Stomach (tissue), 9 donors: ENCODE measurements around the gene LOXHD1. TPM values are rescaled to one million over a fixed set of nuclear protein-coding genes. Genes with fewer than 3 reads are reported as not detected.

Experiments used
- DNase-seq, 2 donors: peaks; one replicate each; pipeline versions ENCODE4 v3.0.0 to v3.0.0-alpha.2; 2013 to 2019
- H3K27ac ChIP-seq, 5 donors: fragments of 200-600 bp in 4 of 5; sonication (generic) in 4 of 5; one replicate each; pipeline ENCODE4 v1.5.1; 2013 to 2019; ENCODE audit warnings: mild to moderate bottlenecking in 1 of 5, moderate library complexity in 1 of 5
- H3K27me3 ChIP-seq, 3 donors: fragments of 200-600 bp; sonication (generic); one replicate each; pipeline ENCODE4 v1.5.1; 2017 to 2019; ENCODE audit warnings: mixed run types in 1 of 3
- H3K36me3 ChIP-seq, 4 donors: fragments of 200-600 bp; sonication (generic); 1 replicate in 3 of 4; 2 replicates in 1 of 4; pipeline ENCODE4 v1.5.1; 2016 to 2019
- H3K4me1 ChIP-seq, 4 donors: fragments of 200-600 bp; sonication (generic); one replicate each; pipeline ENCODE4 v1.5.1; 2016 to 2019
- H3K4me3 ChIP-seq, 4 donors: fragments of 200-600 bp; sonication (generic) in 3 of 4; one replicate each; pipeline ENCODE4 v1.5.1; 2016 to 2019; ENCODE audit warnings: mild to moderate bottlenecking in 1 of 4
- H3K9me3 ChIP-seq, 4 donors: fragments of 200-600 bp; sonication (generic); one replicate each; pipeline ENCODE4 v1.5.1; 2016 to 2019
- EP300 ChIP-seq: sonication (generic); formaldehyde crosslinking; IDR thresholded peaks from one replicate; pipeline ENCODE4 v1.6.1; 2017; ENCODE audit warnings: antibody characterized with exemption
- POLR2A ChIP-seq, 4 donors: fragments of 450-650 bp; IDR thresholded peaks; one replicate each; pipeline ENCODE4 v1.6.1; 2016; ENCODE audit warnings: antibody characterized with exemption in 4 of 4, control low read depth in 2 of 4, mild to moderate bottlenecking in 1 of 4, moderate library complexity in 1 of 4
- POLR2AphosphoS5 ChIP-seq, 3 donors: sonication (generic); formaldehyde crosslinking; IDR thresholded peaks; one replicate each; pipeline ENCODE4 v1.6.1; 2016; ENCODE audit warnings: antibody characterized with exemption in 3 of 3
- WGBS, 5 donors: extraction: QIAGEN DNeasy Blood & Tissue Kit in 3 of 5; methylation state at CpG; one replicate each; pipeline versions ENCODE4 v1.1.5 to v1.1.7; 2013 to 2018; 5-methylcytosine and 5-hydroxymethylcytosine counted together
- intact Hi-C: fragments of 100-400 bp; cut with DNase I; formaldehyde crosslinking; loops from one replicate; pipeline ENCODE4 v1.15.1; 2023; ENCODE audit warnings: low total_unique reads
- polyA plus RNA-seq, 3 donors: library from polyadenylated mRNA; stranded (reverse); fragments of 200-250 nt; gene quantifications; one replicate each; pipeline ENCODE4 v1.2.3, GENCODE V29; 2013
- total RNA-seq, 5 donors: library from RNA; depleted of rRNA; stranded (reverse); fragments of >200 nt; gene quantifications; one replicate each; pipeline versions ENCODE4 v1.1.0 to v1.2.3, GENCODE V29; 2014 to 2016
- TF ChIP-seq, protein P1 (sequence below), 7 experiments: fragments of 450-650 bp in 4 of 7; fragments of 200-600 bp in 3 of 7; sonication (generic) in 3 of 7; IDR thresholded peaks; one replicate each; pipeline ENCODE4 v1.5.1; 2016 to 2019; ENCODE audit warnings: antibody characterized with exemption in 7 of 7, control low read depth in 2 of 7, mild to moderate bottlenecking in 1 of 7
- donor health status: healthy with polysubstance abuse.
- donor health status: Bipolar disorder and iron deficiency.
- donor health status: healthy.

The LOXHD1 gene
- total and polyA plus RNA-seq, 8 donors, result 0.03 to 1.3 (median 0.29) TPM; not detected in 4

DNA sequence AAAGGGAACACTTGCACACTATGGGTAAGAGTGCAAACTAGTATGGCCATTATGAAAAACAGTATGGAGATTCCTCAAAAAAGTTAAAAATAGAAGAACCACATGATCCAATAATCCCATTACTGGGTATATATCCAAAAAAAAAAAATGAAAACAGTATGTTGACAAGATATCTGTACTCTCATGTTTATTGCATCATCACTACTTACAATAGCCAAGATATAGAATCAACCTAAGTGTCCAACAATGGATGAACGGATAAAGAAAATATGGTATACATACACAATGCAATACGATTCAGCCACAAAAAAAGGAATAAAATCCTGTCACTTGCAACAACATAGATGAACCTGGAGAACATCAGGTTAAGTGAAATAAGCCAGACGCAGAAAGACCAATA is 73.3 kb downstream of the LOXHD1 start:
- intact Hi-C loops, result no loop called here
- DNase-seq, result no peak
- Histone ChIP-seq H3K27me3 (no peaks in the 10 kb centered on the region), H3K27ac (no peak overlapping the region), H3K9me3 (peaks cover 0 to 28% (median 18%) of the 10 kb centered on the region in 4 donors), H3K4me1 (peaks cover 0 to 9% (median 0%) of the 10 kb centered on the region in 4 donors), H3K36me3 (no peaks in the 10 kb centered on the region), H3K4me3 (no peak overlapping the region)
- TF ChIP-seq POLR2A (IDR thresholded peaks at IDR 0.05) (no peak), EP300 (no peak), POLR2AphosphoS5 (IDR thresholded peaks at IDR 0.05) (no peak)
- TF ChIP-seq, protein P1, sequence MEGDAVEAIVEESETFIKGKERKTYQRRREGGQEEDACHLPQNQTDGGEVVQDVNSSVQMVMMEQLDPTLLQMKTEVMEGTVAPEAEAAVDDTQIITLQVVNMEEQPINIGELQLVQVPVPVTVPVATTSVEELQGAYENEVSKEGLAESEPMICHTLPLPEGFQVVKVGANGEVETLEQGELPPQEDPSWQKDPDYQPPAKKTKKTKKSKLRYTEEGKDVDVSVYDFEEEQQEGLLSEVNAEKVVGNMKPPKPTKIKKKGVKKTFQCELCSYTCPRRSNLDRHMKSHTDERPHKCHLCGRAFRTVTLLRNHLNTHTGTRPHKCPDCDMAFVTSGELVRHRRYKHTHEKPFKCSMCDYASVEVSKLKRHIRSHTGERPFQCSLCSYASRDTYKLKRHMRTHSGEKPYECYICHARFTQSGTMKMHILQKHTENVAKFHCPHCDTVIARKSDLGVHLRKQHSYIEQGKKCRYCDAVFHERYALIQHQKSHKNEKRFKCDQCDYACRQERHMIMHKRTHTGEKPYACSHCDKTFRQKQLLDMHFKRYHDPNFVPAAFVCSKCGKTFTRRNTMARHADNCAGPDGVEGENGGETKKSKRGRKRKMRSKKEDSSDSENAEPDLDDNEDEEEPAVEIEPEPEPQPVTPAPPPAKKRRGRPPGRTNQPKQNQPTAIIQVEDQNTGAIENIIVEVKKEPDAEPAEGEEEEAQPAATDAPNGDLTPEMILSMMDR (IDR thresholded peaks at IDR 0.05), result no peak
- 86 to 92% (median 88%) methylated on average over 3 of the region's 3 CpGs for WGBS, 5 donors

DNA sequence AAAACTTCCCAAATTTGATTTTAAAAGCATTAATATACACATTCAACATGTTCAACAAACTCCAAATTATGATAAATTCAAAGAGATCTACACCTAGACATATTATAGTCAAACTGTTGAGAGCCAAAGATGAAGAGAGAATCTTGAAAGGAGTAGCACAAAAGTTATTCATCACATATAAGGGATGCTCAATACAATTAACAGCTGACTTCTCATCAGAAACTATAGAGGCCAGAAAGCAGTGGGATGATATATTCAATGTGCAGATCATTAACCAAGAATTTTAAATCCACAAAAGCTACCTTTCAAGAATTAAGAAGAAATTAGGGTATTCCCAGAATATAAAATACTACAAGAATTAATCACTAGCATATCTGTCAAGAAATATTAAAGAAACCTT is 75.4 kb downstream of the LOXHD1 start:
- H3K4me1 ChIP-seq, result no peaks in the 10 kb centered on the region
- H3K36me3 ChIP-seq, result no peaks in the 10 kb centered on the region
- TF ChIP-seq EP300 (no peak), POLR2AphosphoS5 (IDR thresholded peaks at IDR 0.05) (no peak), POLR2A (IDR thresholded peaks at IDR 0.05) (no peak)
- TF ChIP-seq, protein P1 (IDR thresholded peaks at IDR 0.05), result no peak
- no peaks in the 10 kb centered on the region for H3K27me3 ChIP-seq
- H3K9me3 ChIP-seq, result peaks cover 0 to 28% (median 18%) of the 10 kb centered on the region in 4 donors
- H3K4me3 ChIP-seq, result no peak overlapping the region
- intact Hi-C loops, result no loop called here
- H3K27ac ChIP-seq, result no peak overlapping the region
- no peak for DNase-seq

DNA sequence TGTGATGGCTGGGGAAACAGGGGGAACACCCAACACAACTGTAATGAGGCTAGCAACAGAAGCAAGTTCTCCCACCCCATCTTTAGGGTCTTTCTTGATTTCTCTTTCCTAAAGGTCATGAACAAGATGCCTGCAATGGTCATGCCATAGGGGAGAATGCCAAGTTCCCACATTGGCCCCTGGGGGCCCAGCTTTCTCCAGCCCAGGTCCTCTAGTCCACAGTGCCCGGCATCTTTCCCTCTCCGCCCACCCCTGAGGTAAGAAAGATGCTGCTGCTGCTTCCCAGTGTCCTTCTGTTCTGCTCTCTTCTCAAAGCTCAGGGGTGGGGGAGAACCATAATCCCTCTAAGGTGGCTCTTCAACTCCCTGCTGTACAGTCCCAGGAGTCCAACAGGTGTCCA is 78.0 kb downstream of the LOXHD1 start:
- no peaks in the 10 kb centered on the region for H3K27me3 ChIP-seq
- peaks cover 0 to 28% (median 18%) of the 10 kb centered on the region in 4 donors for H3K9me3 ChIP-seq
- intact Hi-C loops, result no loop called here
- H3K4me3 ChIP-seq, result no peak overlapping the region
- H3K36me3 ChIP-seq, result no peaks in the 10 kb centered on the region
- TF ChIP-seq POLR2A (IDR thresholded peaks at IDR 0.05) (no peak), POLR2AphosphoS5 (IDR thresholded peaks at IDR 0.05) (no peak), EP300 (no peak)
- TF ChIP-seq, protein P1 (IDR thresholded peaks at IDR 0.05), result no peak
- no peak overlapping the region for H3K27ac ChIP-seq
- WGBS, 5 donors, result 89 to 94% (median 92%) methylated on average over 2 of the region's 2 CpGs
- no peaks in the 10 kb centered on the region for H3K4me1 ChIP-seq
- DNase-seq, result no peak

DNA sequence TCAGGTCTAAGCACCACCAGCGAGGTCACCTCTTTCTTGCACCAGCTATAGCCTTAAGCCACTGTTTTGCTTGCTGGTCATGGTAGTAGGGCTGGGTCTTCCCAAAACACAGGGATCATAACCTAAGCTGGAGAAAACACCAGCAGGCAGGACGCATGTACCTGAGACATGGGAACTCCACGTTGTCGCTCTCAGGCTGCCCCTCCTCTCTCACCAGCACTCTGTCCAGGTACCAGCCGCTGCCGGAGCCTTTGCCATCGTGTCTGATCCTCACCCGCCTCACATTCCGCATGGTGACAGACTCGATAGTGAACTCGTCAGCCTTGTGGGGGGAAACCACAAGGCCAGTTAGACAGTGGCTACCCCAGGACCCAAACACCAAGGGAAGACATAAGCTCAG is 79.5 kb downstream of the LOXHD1 start:
- intact Hi-C loops, result no loop called here
- Histone ChIP-seq H3K9me3 (peaks cover 0 to 28% (median 18%) of the 10 kb centered on the region in 4 donors), H3K4me1 (no peaks in the 10 kb centered on the region), H3K27me3 (no peaks in the 10 kb centered on the region), H3K36me3 (no peaks in the 10 kb centered on the region), H3K27ac (no peak overlapping the region), H3K4me3 (no peak overlapping the region)
- DNase-seq, result no peak
- TF ChIP-seq, protein P1 (IDR thresholded peaks at IDR 0.05), result no peak
- TF ChIP-seq EP300, result no peak
- 82 to 89% (median 84%) methylated on average over 10 to 11 of the region's 11 CpGs for WGBS, 5 donors
